ENCODE measurements around the gene ZNF644.
A peak's percentile ranks its signal among the peaks of the same experiment; 100 is the strongest.

Gene ZNF644

GRCh38 chr1:91020967-91021685 lies 709 bp downstream of the ZNF644 start:
- peak; percentile 61 for DNase-seq

DNA sequence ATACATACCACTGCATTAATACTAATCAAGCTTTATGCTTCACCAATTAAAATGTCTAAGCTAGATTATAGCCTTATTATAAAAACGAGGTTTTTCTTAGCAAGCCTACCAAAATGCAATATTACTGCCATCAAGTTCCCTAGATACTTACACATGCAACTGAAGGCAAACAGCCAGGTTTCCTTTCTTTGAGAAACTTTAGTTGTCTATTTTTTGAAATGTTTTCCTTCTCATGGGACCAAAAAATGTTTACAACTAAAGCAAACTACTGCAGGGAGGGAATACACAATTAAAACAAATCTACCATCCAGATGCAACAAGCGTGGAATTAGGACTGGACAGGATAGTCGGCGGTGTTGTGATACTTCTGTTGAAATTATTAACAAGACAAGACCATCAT lies 1.3 kb downstream of the ZNF644 start:
- DNase-seq: no peak

DNA sequence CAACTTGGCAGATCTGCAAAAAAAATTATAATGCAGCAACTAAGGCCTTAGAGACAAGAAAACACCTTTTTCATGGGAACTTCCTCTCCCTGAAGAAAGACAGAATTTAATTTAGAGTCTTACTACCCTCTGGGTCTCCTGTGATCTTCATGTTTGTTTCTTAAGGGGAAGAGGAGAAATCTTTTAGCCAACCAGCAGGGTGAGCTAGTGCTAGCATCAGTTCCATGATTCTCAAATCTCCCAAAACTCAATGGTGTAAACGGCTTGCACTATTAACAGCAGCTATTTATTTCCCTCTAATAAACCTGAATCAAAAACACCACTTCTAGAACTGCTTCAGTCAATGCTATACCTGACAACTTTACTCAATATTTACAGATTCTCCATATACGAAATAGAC lies 3.8 kb downstream of the ZNF644 start:
- DNase-seq: no peak

DNA sequence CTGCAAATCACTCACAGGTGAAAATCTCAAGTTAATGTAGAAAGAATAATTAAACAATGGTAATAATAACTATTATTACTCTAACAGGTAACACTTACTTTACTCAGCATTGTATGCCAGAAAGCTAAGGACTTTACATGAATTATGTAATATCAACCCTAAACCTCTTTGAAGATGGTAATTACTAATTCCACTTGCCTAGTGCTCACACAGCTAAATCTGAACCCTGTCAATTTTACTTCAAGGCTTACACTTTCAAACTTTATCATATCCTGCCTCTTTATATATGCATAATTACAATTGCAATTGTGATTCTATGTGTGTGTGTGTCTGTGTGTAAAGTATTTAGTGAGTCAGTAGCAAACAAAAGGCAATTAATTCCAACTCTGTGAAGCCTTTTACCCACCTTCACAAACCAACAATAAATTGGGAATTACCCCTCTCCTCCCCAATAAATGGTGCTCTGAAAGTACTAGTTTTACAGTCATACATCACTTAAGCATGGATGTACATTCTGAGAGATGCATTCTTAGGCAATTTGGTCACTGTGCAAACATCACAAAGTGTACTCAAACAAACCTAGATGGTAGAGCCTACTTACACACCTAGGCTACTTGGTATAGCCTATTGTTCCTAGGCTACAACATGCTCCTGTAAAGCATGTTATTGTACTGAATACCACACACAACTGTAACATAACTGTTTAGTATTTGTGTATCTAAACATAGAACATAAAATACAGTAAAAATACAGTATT lies 5.9 kb downstream of the ZNF644 start:
- DNase-seq: no peak

GRCh38 chr1:91015358-91015780 lies 6.5 kb downstream of the ZNF644 start:
- no peak for DNase-seq

DNA sequence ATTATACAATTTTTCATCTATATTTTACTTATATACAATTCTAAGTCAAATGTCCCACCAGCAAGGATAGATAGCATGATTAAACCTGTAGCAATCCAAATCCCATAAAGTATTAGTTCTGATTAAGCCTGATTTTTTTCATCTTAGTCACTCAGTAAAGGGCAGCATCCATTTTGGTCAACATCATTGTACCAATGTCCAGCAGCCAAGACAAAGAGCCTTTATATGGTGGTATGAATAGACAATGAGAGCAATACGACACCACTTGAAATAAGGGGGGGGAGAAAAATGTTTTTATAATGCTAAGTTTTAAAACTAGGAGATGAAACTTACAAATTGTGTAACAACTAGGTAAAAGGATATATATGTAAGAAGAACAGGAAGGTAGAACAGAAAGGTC lies 7.4 kb downstream of the ZNF644 start:
- no peak for DNase-seq

- DNase-seq: no peak
Measured at GRCh38 chr1:91013302-91013701, 8.5 kb downstream of the ZNF644 start.

DNA sequence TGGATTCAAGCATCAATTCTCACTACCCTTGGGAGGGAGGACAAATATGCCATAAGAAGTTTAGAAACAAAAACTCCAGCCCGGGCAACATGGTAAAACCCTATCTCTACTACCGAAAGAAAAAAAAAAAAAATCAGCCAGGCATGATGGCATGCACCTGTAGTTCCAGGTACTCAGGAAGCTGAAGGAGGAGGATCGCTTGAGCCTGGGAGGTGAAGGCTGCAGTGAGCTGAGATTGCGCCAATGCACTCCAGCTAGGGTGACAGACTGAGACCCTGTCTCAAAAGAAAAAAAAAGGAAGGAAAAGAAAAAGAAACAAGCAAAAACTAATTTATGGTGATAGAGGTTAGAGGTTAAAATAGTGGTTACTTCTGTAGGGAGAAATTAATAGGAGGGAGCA lies 9.6 kb downstream of the ZNF644 start:
- DNase-seq: no peak

- DNase-seq: no peak
Measured at GRCh38 chr1:91011726-91012125, 10.1 kb downstream of the ZNF644 start.

- no peak for DNase-seq
Measured at GRCh38 chr1:91007827-91008226, 14.0 kb downstream of the ZNF644 start.

DNA sequence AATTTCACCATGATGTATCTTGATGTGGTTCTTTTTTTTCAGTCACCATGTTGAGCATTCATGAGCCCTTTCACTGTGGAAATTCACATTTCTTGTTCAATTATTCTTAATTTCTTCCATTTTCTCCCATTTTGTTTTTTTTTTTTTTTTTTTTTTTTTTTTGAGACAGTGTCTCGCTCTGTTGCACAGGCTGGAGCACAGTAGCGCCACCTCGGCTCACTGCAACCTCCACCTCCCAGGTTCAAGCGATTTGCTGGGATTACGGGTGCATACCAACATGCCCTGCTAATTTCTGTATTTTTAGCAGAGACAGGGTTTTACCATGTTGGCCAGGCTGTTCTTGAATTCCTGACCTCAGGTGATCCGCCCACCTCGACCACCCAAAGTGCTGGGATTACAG lies 14.7 kb downstream of the ZNF644 start:
- no peak for DNase-seq

- DNase-seq: no peak
Measured at GRCh38 chr1:91006113-91006908, 15.5 kb downstream of the ZNF644 start.

- DNase-seq: no peak
Measured at GRCh38 chr1:91005285-91005684, 16.6 kb downstream of the ZNF644 start.

DNA sequence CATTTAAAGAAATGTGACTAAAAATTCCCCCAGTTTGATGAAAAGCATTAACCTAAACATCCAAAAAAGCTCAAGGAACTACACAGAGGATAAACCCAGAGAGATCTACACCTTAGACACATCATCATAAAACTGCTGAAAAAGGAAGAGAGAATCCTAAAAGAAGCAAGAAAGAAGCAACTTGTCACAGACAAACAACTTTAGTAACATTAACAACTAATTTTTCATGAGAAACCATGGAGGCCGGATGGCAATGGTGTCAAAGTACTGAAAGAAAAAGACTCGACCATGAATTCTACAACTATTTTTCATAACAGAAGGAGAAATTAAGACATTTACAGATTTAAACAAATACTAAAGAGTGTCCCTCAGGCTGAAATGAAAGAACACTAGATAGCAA lies 17.7 kb downstream of the ZNF644 start:
- DNase-seq: no peak

DNA sequence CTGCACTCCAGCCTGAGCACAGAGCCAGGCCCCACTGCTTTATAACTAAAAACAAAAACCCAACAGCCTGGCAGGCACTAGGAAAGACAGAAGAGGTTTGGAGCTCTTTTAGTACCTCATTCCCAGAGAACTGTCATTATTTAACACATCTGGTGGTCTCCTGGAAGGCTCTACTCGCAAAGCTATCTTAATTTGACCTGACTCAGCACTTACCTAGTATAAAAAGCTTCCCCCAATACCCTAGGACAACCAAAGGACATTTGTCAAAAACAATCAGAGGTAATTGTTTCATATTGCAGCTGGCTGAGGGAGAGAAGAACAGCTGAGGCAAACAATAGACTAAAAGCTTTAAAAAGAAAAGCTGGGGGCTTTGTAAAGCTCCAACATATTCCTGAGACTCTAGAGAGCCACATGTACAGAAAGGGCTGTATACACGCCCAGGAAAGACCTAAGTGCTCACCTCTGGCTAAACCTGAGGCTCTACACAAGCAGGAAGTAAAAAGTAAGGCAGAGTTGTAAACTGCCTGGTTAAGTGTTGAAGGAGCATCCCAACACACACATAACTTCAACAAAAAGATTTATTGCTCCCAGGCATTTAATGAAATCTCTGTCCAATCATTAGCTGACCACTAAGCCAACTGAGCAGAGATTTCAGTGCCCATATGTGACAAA lies 25.0 kb downstream of the ZNF644 start:
- DNase-seq: no peak

GRCh38 chr1:90995311-90995894 lies 26.4 kb downstream of the ZNF644 start:
- no peak for DNase-seq

DNA sequence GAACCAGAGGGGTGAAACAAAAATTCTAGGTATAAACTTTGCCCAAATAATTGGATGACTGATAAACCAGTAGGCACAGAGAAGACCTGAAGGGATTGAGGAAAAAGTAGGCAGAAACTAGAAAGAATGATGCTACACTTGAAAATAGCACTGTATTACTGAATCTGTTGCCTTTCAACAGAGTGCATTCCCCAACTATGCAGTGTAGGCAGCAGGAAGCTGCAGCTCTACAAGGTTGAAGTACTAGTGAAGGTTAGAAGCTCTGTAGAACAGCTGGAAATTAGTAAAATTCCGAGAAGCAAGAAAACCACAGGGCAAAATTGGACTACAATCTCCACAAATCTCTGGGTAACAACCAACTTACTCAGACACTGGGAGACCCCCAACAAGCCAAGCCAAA lies 27.4 kb downstream of the ZNF644 start:
- no peak for DNase-seq

- DNase-seq: no peak
Measured at GRCh38 chr1:90993245-90993644, 28.6 kb downstream of the ZNF644 start.

DNA sequence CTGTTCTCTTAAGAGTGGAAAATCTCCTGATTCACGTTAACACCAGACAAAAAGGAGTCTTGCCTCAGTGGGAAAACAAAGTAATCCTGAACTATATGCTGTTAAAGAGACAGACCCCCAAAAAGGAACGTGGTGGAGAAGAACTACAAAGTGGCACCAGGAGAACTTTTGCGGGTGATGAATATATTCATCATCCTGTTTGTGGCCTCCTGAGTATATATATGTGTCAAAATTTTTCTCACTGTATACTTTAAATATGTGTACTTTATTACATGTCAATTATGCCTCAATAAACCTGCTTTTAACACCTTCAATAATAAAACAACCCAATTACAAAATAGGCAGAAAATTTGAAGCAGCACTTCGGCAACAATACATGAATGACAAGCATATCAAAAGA lies 31.1 kb downstream of the ZNF644 start:
- no peak for DNase-seq

GRCh38 chr1:90989990-90990389 lies 31.8 kb downstream of the ZNF644 start:
- DNase-seq: no peak

- no peak for DNase-seq
Measured at GRCh38 chr1:90989302-90989701, 32.5 kb downstream of the ZNF644 start.

DNA sequence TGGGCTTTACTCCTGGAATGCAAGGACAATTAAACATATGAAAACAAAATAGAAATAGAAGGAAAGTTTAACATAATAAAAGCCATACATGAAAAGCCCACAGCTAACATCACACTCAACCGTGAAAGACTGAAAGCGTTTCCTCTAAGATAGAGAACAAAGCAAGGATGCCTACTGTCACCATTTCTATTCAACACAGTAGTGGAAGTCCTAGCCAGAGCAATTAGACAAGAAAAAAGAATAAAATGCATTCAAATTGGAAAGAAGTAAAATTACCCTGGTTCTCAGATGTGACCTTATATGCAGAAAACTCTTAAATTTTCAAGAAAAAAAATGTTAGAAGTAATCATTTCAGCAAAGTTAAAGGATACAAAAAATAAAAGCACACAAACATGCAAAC lies 34.0 kb downstream of the ZNF644 start:
- no peak for DNase-seq

DNA sequence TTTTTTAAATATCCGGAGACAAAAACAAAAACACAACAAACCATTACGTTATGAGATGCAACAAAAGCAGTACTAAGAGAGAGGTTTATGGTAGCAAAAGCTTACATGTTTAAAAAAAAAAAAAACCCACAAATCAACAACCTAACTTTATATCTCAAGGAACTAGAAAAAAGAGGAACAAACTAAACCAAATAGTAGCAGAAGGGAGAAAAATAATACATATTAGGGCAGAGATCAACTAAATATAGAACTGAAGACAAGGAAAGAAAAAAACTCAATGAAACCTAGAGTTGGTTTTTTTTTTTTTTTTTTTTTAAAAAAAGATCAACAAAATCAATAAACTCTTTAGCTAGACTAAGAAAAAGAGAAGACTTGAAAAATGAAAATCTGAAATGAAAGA lies 34.9 kb downstream of the ZNF644 start:
- no peak for DNase-seq
